Esophagus (tissue), 2 donors: ENCODE measurements around the gene CTRB2. TPM values are rescaled to one million over a fixed set of nuclear protein-coding genes. Genes with fewer than 3 reads are reported as not detected.

Source experiments
- H3K27ac ChIP-seq, 2 donors: one replicate each; pipeline ENCODE4 v1.5.1; 2013; ENCODE audit warnings: low read depth in 2 of 2, mild to moderate bottlenecking in 2 of 2, inconsistent platforms in 1 of 2, low read length in 1 of 2, moderate library complexity in 1 of 2
- H3K27me3 ChIP-seq, 2 donors: one replicate each; pipeline ENCODE4 v1.6.1; 2013; ENCODE audit warnings: low read length in 2 of 2, control low read depth in 1 of 2, mild to moderate bottlenecking in 1 of 2; ENCODE audit not compliant: insufficient read depth in 2 of 2, control insufficient read depth in 1 of 2
- H3K36me3 ChIP-seq, 2 donors: one replicate each; pipeline ENCODE4 v1.6.1; 2013; ENCODE audit warnings: low read length in 1 of 2; ENCODE audit not compliant: control insufficient read depth in 2 of 2, insufficient read depth in 2 of 2
- H3K4me1 ChIP-seq, 2 donors: one replicate each; pipeline ENCODE4 v1.6.1; 2013; ENCODE audit warnings: low read length in 1 of 2; ENCODE audit not compliant: control insufficient read depth in 2 of 2, insufficient read depth in 2 of 2
- H3K4me3 ChIP-seq, 2 donors: one replicate each; pipeline ENCODE4 v1.5.1; 2013; ENCODE audit warnings: low read length in 2 of 2, mild to moderate bottlenecking in 2 of 2, low read depth in 1 of 2, moderate library complexity in 1 of 2
- H3K9me3 ChIP-seq, 2 donors: one replicate each; pipeline ENCODE4 v1.6.1; 2013; ENCODE audit warnings: mild to moderate bottlenecking in 2 of 2, low read depth in 1 of 2, low read length in 1 of 2, moderate library complexity in 1 of 2; ENCODE audit not compliant: control insufficient read depth in 2 of 2, insufficient read depth in 1 of 2
- WGBS, 2 donors: extraction: QIAGEN DNeasy Blood & Tissue Kit; methylation state at CpG; one replicate each; pipeline ENCODE4 v1.1.7; 2013; 5-methylcytosine and 5-hydroxymethylcytosine counted together
- polyA plus RNA-seq, 2 donors: library from polyadenylated mRNA; stranded (reverse); fragments of 200-250 nt; gene quantifications; one replicate each; pipeline ENCODE4 v1.2.3, GENCODE V29; 2013
- donor health status: healthy with polysubstance abuse.
- donor health status: Bipolar disorder and iron deficiency.

CTRB2 gene
- polyA plus RNA-seq, 2 donors = 0.35 to 1.7 TPM

DNA sequence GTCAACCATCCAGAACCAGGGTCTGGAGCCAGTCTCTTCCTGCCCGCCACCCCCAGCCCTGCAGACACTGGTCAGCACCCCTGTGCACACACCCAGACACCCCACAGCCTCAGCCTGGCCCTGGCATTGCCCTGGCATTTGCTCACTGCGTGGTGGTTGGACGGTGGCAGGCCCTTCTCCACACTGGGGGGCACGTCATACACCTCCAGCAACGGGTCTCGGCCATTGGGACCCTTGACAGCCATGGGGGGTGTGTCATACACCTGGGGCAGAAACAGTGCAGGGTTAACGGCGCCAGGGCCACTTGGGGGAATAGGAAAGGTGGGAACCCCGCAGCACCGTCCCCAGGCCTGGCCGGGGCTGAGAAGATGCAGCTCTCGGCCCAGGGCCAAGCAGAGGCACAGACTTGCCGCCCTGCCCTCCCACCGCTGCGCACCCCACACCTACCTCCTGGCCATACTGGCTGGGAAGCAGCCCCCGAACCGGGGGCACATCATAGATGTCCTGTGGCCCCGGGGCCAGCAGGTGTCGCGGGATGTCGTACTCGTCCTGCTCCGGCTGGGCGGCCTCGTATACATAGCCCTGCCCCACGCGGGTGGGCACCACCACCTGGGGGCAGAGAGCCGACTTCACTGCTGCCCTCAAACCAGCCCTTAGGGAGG is 29.9 kb upstream of the CTRB2 start:
- H3K4me1 ChIP-seq = peaks cover 4 to 29% of the 10 kb centered on the region in 2 donors
- H3K4me3 ChIP-seq = no peak overlapping the region
- H3K27ac ChIP-seq = no peak overlapping the region
- WGBS, 2 donors = 90 to 91% methylated on average over 28 of the region's 28 CpGs
- peaks cover 0 to 47% of the 10 kb centered on the region in 2 donors for H3K36me3 ChIP-seq
- H3K27me3 ChIP-seq = no peaks in the 10 kb centered on the region
- H3K9me3 ChIP-seq = no peaks in the 10 kb centered on the region

GRCh38 chr16:75236232-75236631 is 29.3 kb upstream of the CTRB2 start:
- H3K4me3 ChIP-seq = no peak overlapping the region
- peaks cover 4 to 28% of the 10 kb centered on the region in 2 donors for H3K4me1 ChIP-seq
- H3K27me3 ChIP-seq = no peaks in the 10 kb centered on the region
- H3K9me3 ChIP-seq = no peaks in the 10 kb centered on the region
- H3K36me3 ChIP-seq = peaks cover 0 to 41% of the 10 kb centered on the region in 2 donors
- WGBS, 2 donors = 74 to 79% methylated on average over 7 of the region's 7 CpGs
- H3K27ac ChIP-seq = no peak overlapping the region

DNA sequence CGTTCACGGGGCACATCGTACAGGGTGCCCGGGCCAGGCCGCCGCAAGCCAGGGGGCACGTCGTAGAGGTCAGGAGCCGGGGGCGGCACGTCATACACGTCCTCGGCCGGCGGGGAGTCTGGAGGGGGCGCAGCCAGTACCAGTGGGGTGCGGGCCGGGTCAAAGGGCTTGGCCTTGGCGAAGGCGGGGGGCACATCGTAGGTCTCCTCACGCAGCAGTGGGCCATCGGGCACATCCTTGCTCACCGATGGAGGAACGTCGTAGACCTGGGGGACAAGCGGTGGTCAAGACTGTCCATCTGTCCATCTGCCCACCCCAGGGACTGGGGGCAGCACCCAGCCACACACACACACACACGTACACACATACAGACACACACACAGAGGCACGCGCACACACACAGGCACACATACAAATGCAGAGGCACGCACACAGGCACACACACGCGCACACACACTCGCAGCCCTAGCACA is 28.8 kb upstream of the CTRB2 start:
- WGBS, 2 donors = 89 to 92% methylated on average over 31 to 34 of the region's 34 CpGs
- H3K27ac ChIP-seq = no peak overlapping the region
- peaks cover 0 to 36% of the 10 kb centered on the region in 2 donors for H3K36me3 ChIP-seq
- peaks cover 4 to 23% of the 10 kb centered on the region in 2 donors for H3K4me1 ChIP-seq
- no peaks in the 10 kb centered on the region for H3K9me3 ChIP-seq
- H3K4me3 ChIP-seq = no peak overlapping the region
- H3K27me3 ChIP-seq = no peaks in the 10 kb centered on the region

GRCh38 chr16:75234856-75235696 is 28.1 kb upstream of the CTRB2 start:
- Histone ChIP-seq H3K36me3 (peaks cover 0 to 35% of the 10 kb centered on the region in 2 donors), H3K9me3 (no peaks in the 10 kb centered on the region)

GRCh38 chr16:75233611-75233938 is 26.6 kb upstream of the CTRB2 start:
- no peak overlapping the region for H3K27ac ChIP-seq
- WGBS, 2 donors = 40 to 57% methylated on average over 7 of the region's 7 CpGs
- H3K27me3 ChIP-seq = no peaks in the 10 kb centered on the region
- H3K36me3 ChIP-seq = peaks cover 0 to 48% of the 10 kb centered on the region in 2 donors
- H3K9me3 ChIP-seq = no peaks in the 10 kb centered on the region
- H3K4me3 ChIP-seq = no peak overlapping the region
- H3K4me1 ChIP-seq = peaks cover 2 to 11% of the 10 kb centered on the region in 2 donors

More at GRCh38 chr16:75234856-75235696, 28.1 kb upstream of the CTRB2 start:
- Histone ChIP-seq H3K27ac (no peak overlapping the region), H3K27me3 (no peaks in the 10 kb centered on the region), H3K4me3 (no peak overlapping the region), H3K4me1 (peaks cover 4 to 22% of the 10 kb centered on the region in 2 donors)
- WGBS, 2 donors = 85 to 86% methylated on average over 46 to 48 of the region's 48 CpGs

- peaks cover 0 to 9% of the 10 kb centered on the region in 2 donors for H3K4me1 ChIP-seq
- no peaks in the 10 kb centered on the region for H3K9me3 ChIP-seq
- H3K4me3 ChIP-seq = no peak overlapping the region
- no peaks in the 10 kb centered on the region for H3K27me3 ChIP-seq
- WGBS, 2 donors = 86 to 87% methylated on average over 11 of the region's 11 CpGs
- H3K36me3 ChIP-seq = peaks cover 0 to 45% of the 10 kb centered on the region in 2 donors
- H3K27ac ChIP-seq = no peak overlapping the region
Observed at GRCh38 chr16:75231570-75231969, 24.6 kb upstream of the CTRB2 start.

DNA sequence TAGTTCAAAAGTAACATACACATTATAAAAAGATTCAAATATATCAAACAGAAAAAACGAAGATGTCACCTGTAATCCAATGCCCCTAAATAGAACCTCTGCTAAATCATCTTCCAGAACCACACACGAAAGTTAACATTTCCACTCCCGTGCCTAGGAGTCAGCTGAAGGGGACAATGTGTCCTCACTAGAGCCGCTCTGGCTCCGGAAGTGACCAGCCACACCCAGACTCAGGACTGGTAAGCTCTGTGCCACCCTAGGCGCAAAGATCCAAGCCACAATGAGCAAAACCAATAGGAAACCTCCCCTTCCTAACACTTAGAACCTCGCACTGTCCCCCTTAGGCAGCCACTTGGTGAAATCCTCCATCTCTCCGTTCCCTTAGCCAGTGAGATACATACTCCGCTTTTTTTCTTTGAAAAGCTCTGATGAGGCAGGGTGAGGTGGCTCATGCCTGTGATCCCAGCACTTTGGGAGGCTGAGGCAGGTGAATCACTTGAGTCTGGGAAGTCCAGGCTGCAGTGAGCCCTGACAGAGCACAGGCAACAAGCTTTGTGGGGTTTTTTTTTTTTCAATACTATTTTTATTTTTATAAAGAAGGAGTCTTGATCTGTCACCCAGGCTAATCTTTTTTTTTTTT is 23.6 kb upstream of the CTRB2 start:
- no peaks in the 10 kb centered on the region for H3K9me3 ChIP-seq
- no peak overlapping the region for H3K27ac ChIP-seq
- H3K27me3 ChIP-seq = no peaks in the 10 kb centered on the region
- 74 to 84% methylated on average over 9 of the region's 9 CpGs for WGBS, 2 donors
- peaks cover 0 to 9% of the 10 kb centered on the region in 2 donors for H3K4me1 ChIP-seq
- peaks cover 0 to 35% of the 10 kb centered on the region in 2 donors for H3K36me3 ChIP-seq
- H3K4me3 ChIP-seq = no peak overlapping the region

DNA sequence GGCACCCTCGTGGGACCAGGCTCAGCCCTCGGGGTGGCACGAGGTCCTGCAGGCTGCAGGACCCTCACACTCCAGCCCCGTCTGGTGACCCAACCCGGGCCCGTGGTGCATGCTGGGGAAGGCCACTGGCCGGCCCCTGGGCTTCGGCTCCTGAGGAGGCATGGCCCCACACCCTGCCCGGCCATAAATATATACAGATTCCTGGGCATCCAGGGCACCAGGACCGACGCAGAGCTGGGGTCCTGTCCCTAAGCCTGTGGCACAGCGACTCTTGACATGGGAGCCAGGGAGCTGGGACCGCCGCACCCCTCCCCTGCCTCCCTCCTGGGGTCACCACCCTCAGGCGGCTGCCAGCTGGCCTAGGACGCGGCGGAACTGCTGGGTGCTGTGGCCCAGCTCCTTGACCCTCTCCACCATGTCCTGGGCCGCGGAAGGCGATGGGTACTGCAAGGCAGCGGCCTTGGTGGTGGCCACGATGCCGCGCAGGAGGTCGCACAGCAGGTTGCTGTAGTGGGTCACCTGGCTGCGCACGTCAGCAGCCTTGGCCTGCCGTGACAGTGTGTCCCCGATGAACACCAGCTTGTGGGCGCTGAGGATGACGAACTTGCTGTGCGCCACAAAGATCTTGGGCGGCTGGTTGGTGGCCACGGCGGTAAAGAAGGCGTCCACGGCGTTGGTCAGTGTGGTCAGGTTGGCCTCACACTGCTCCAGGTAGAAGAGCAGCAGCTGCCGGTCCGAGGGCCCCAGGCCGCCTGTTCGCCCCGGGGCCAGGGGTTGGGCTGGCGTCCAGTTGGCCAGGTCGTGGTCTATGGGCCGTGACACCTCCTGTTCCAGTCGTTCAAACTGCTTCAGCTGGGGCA is 22.4 kb upstream of the CTRB2 start:
- peaks cover 0 to 24% of the 10 kb centered on the region in 2 donors for H3K36me3 ChIP-seq
- 83 to 90% methylated on average over 48 of the region's 48 CpGs for WGBS, 2 donors
- H3K4me1 ChIP-seq = peaks cover 0 to 8% of the 10 kb centered on the region in 2 donors
- no peaks in the 10 kb centered on the region for H3K9me3 ChIP-seq
- H3K27me3 ChIP-seq = no peaks in the 10 kb centered on the region
- no peak overlapping the region for H3K27ac ChIP-seq
- H3K4me3 ChIP-seq = no peak overlapping the region
